ENCODE measurements around the gene SMAD3.

Gene SMAD3

GRCh38 chr15:67036775-67037555 lies 28.4 kb upstream of the SMAD3 start:
- no peak for DNase-seq

- no peak for DNase-seq
These were observed 27.7 kb upstream of the SMAD3 start for GRCh38 chr15:67037694-67038093.

GRCh38 chr15:67038736-67039135 lies 26.7 kb upstream of the SMAD3 start:
- no peak for DNase-seq

- DNase-seq, result no peak
These were observed 25.9 kb upstream of the SMAD3 start for GRCh38 chr15:67039384-67040075.

GRCh38 chr15:67040277-67040676 lies 25.1 kb upstream of the SMAD3 start:
- DNase-seq, result no peak

- DNase-seq, result no peak
These were observed 22.8 kb upstream of the SMAD3 start for GRCh38 chr15:67042551-67043142.

GRCh38 chr15:67043939-67044771 lies 21.2 kb upstream of the SMAD3 start:
- DNase-seq, result no peak

GRCh38 chr15:67047149-67047661 lies 18.2 kb upstream of the SMAD3 start:
- no peak for DNase-seq

GRCh38 chr15:67048281-67049279 lies 16.8 kb upstream of the SMAD3 start:
- no peak for DNase-seq

- no peak for DNase-seq
These were observed 15.9 kb upstream of the SMAD3 start for GRCh38 chr15:67049351-67050044.

- DNase-seq, result no peak
These were observed 15.3 kb upstream of the SMAD3 start for GRCh38 chr15:67050062-67050461.

GRCh38 chr15:67050522-67051087 lies 14.8 kb upstream of the SMAD3 start:
- no peak for DNase-seq

GRCh38 chr15:67051088-67052045 lies 14.0 kb upstream of the SMAD3 start:
- DNase-seq, result no peak

GRCh38 chr15:67054676-67055075 lies 10.7 kb upstream of the SMAD3 start:
- no peak for DNase-seq

GRCh38 chr15:67059127-67059553 lies 6.3 kb upstream of the SMAD3 start:
- no peak for DNase-seq

GRCh38 chr15:67061811-67062368 lies 3.5 kb upstream of the SMAD3 start:
- no peak for DNase-seq

- no peak for DNase-seq
These were observed 2.9 kb upstream of the SMAD3 start for GRCh38 chr15:67062369-67062985.

Data from activated CD4-positive, alpha-beta T cell treated with anti-CD3 and anti-CD28 coated beads, Interleukin-2, amount 50 U/mL, for 48 hours (primary cell).